ENCODE measurements around the gene ULK1.

The ULK1 gene

GRCh38 chr12:131894313-131894860 lies at the start of gene ULK1:
Gene ULK1, plus strand, starts transcription at chr12:131894622. Its CDS starts 380 bp downstream, at chr12:131895002.
- peak; percentile 96 for DNase-seq

- no peak for DNase-seq
These were observed 49.8 kb upstream of the ULK1 start for GRCh38 chr12:131844656-131845055.

GRCh38 chr12:131845121-131845520 lies 49.3 kb upstream of the ULK1 start:
- DNase-seq = no peak

GRCh38 chr12:131847456-131847855 lies 47.0 kb upstream of the ULK1 start:
- no peak for DNase-seq

GRCh38 chr12:131848753-131849152 lies 45.7 kb upstream of the ULK1 start:
- DNase-seq = no peak

- DNase-seq = no peak
These were observed 44.5 kb upstream of the ULK1 start for GRCh38 chr12:131849700-131850553.

GRCh38 chr12:131850856-131851559 lies 43.4 kb upstream of the ULK1 start:
- DNase-seq = no peak

- DNase-seq = no peak
These were observed 42.5 kb upstream of the ULK1 start for GRCh38 chr12:131851741-131852550.

GRCh38 chr12:131852551-131853299 lies 41.7 kb upstream of the ULK1 start:
- no peak for DNase-seq

GRCh38 chr12:131853832-131854797 lies 40.3 kb upstream of the ULK1 start:
- no peak for DNase-seq

GRCh38 chr12:131854861-131855476 lies 39.5 kb upstream of the ULK1 start:
- DNase-seq = no peak

- DNase-seq = no peak
These were observed 38.8 kb upstream of the ULK1 start for GRCh38 chr12:131855521-131856142.

- no peak for DNase-seq
These were observed 37.9 kb upstream of the ULK1 start for GRCh38 chr12:131856366-131857097.

GRCh38 chr12:131857908-131858850 lies 36.2 kb upstream of the ULK1 start:
- no peak for DNase-seq

- no peak for DNase-seq
These were observed 33.8 kb upstream of the ULK1 start for GRCh38 chr12:131860472-131861260.

- DNase-seq = no peak
These were observed 33.0 kb upstream of the ULK1 start for GRCh38 chr12:131861261-131862083.

Data from right hindlimb (tissue), 1 donor.